CD4-positive, CD25-positive, alpha-beta regulatory T cell (primary cell): ENCODE results near the gene SURF2. TPM values are rescaled to one million over a fixed set of nuclear protein-coding genes. Genes with fewer than 3 reads are reported as not detected.

Experiments
- ATAC-seq, 2 donors: fragments of 150-1000 bp; cut with Tn5 transposase; one replicate each; pipeline ENCODE4 v1.10.0; 2021; ENCODE audit warnings: low read depth in 2 of 2, moderate number of reproducible peaks in 2 of 2, moderate library complexity in 1 of 2
- DNase-seq, 3 donors: peaks; one replicate each; pipeline versions ENCODE4 v3.0.0 to v3.0.0-alpha.2; 2012 to 2022; ENCODE audit warnings: mixed read lengths in 1 of 3
- H3K27ac ChIP-seq: one replicate; pipeline ENCODE4 v1.7.0; 2013; ENCODE audit warnings: mild to moderate bottlenecking, low read length; ENCODE audit not compliant: insufficient read depth, poor library complexity, severe bottlenecking
- H3K27me3 ChIP-seq: one replicate; pipeline ENCODE4 v1.7.0; 2013; ENCODE audit warnings: low read length; ENCODE audit not compliant: control insufficient read depth, insufficient read depth
- H3K36me3 ChIP-seq: one replicate; pipeline ENCODE4 v1.7.0; 2013; ENCODE audit warnings: mild to moderate bottlenecking, low read length, moderate library complexity; ENCODE audit not compliant: control insufficient read depth, insufficient read depth
- H3K4me1 ChIP-seq: 2 replicates; pipeline ENCODE4 v1.7.0; 2013; ENCODE audit warnings: mild to moderate bottlenecking, low read length; ENCODE audit not compliant: insufficient read depth, control insufficient read depth, poor library complexity, severe bottlenecking
- H3K4me3 ChIP-seq: one replicate; pipeline ENCODE4 v1.7.0; 2013; ENCODE audit warnings: low read depth, mild to moderate bottlenecking, low read length, moderate library complexity
- H3K9me3 ChIP-seq, 2 experiments: 1 replicate in 1 of 2; 2 replicates in 1 of 2; pipeline ENCODE4 v1.7.0; 2013; ENCODE audit warnings: low read length in 2 of 2, mild to moderate bottlenecking in 1 of 2, moderate library complexity in 1 of 2; ENCODE audit not compliant: control insufficient read depth in 2 of 2
- H3K27ac Mint-ChIP-seq, 3 donors: one replicate each; pipeline ENCODE4 v1.8.0; 2020 to 2022; ENCODE audit warnings: mild to moderate bottlenecking in 3 of 3, mixed read lengths in 3 of 3, moderate library complexity in 2 of 3
- H3K27me3 Mint-ChIP-seq: one replicate; pipeline ENCODE4 v1.8.0; 2022; ENCODE audit warnings: mild to moderate bottlenecking, mixed read lengths
- H3K36me3 Mint-ChIP-seq: one replicate; pipeline ENCODE4 v1.8.0; 2020; ENCODE audit warnings: mixed read lengths
- H3K4me1 Mint-ChIP-seq, 4 donors: one replicate each; pipeline ENCODE4 v1.8.0; 2020 to 2022; ENCODE audit warnings: mixed read lengths in 4 of 4, mild to moderate bottlenecking in 1 of 4
- H3K4me3 Mint-ChIP-seq, 4 donors: one replicate each; pipeline ENCODE4 v1.8.0; 2020 to 2022; ENCODE audit warnings: mild to moderate bottlenecking in 4 of 4, mixed read lengths in 4 of 4, moderate library complexity in 3 of 4
- H3K9me3 Mint-ChIP-seq, 7 donors: one replicate each; pipeline ENCODE4 v1.8.0; 2020 to 2022; ENCODE audit warnings: mixed read lengths in 7 of 7, mild to moderate bottlenecking in 3 of 7, moderate library complexity in 2 of 7
- polyA plus RNA-seq, 4 donors: library from polyadenylated mRNA; unstranded; fragments of 300-500 nt; fragmentation: Illumina TruSeq; gene quantifications; one replicate each; pipeline ENCODE4 v1.2.3, GENCODE V29; 2021
- total RNA-seq: library from RNA; stranded (reverse); gene quantifications from one replicate; pipeline ENCODE4 v1.2.3, GENCODE V29; 2022

Gene SURF2
- total and polyA plus RNA-seq, 5 donors from 2014 or later = 24.3 to 47.1 (median 34.6) TPM

- Mint-ChIP-seq H3K27me3 (no peaks in the 10 kb centered on the region), H3K36me3 (peaks cover 33% of the 10 kb centered on the region), H3K4me3 (peak overlapping the region in 3 of 4 donors; percentile 22 to 73 (median 73)), H3K4me1 (peaks cover 0 to 24% (median 21%) of the 10 kb centered on the region in 4 donors), H3K27ac (peak overlapping the region in 2 of 3 donors; percentile 32 to 68), H3K9me3 (no peaks in the 10 kb centered on the region)
- ATAC-seq (no peak), DNase-seq (no peak)
- no peak overlapping the region for H3K4me3 ChIP-seq
- H3K4me1 ChIP-seq = peaks cover 27% of the 10 kb centered on the region
- H3K27me3 ChIP-seq = no peaks in the 10 kb centered on the region
- peaks cover 56% of the 10 kb centered on the region for H3K36me3 ChIP-seq
- peak overlapping the region; percentile 33 for H3K27ac ChIP-seq
- H3K9me3 ChIP-seq = no peaks in the 10 kb centered on the region
These were observed 4.3 kb downstream of the SURF2 start for GRCh38 chr9:133360400-133361393.

GRCh38 chr9:133361507-133362092, 5.2 kb downstream of the SURF2 start:
- Mint-ChIP-seq H3K4me1 (peaks cover 0 to 28% (median 25%) of the 10 kb centered on the region in 4 donors), H3K27ac (peak overlapping the region in 1 of 3 donors; percentile 68), H3K9me3 (no peaks in the 10 kb centered on the region), H3K4me3 (peak overlapping the region in 1 of 4 donors; percentile 73), H3K27me3 (no peaks in the 10 kb centered on the region), H3K36me3 (peaks cover 39% of the 10 kb centered on the region)
- Histone ChIP-seq H3K36me3 (peaks cover 65% of the 10 kb centered on the region), H3K9me3 (no peaks in the 10 kb centered on the region), H3K4me3 (no peak overlapping the region), H3K27ac (no peak overlapping the region), H3K27me3 (no peaks in the 10 kb centered on the region), H3K4me1 (peaks cover 24% of the 10 kb centered on the region)
- DNase-seq (no peak), ATAC-seq (no peak)

- ATAC-seq (no peak), DNase-seq (no peak)
- Histone ChIP-seq H3K27ac (no peak overlapping the region), H3K36me3 (peaks cover 73% of the 10 kb centered on the region), H3K9me3 (no peaks in the 10 kb centered on the region), H3K27me3 (no peaks in the 10 kb centered on the region), H3K4me3 (no peak overlapping the region), H3K4me1 (peaks cover 23% of the 10 kb centered on the region)
- Mint-ChIP-seq H3K27me3 (no peaks in the 10 kb centered on the region), H3K4me1 (peaks cover 0 to 30% (median 25%) of the 10 kb centered on the region in 4 donors), H3K4me3 (peak overlapping the region in 1 of 4 donors; percentile 73), H3K27ac (no peak overlapping the region), H3K36me3 (peaks cover 39% of the 10 kb centered on the region), H3K9me3 (no peaks in the 10 kb centered on the region)
These were observed 6.2 kb downstream of the SURF2 start for GRCh38 chr9:133362359-133363044.

GRCh38 chr9:133366435-133366834, 10.1 kb downstream of the SURF2 start:
- Histone ChIP-seq H3K9me3 (no peaks in the 10 kb centered on the region), H3K27me3 (no peaks in the 10 kb centered on the region), H3K36me3 (peaks cover 54% of the 10 kb centered on the region), H3K27ac (no peak overlapping the region), H3K4me3 (no peak overlapping the region), H3K4me1 (peaks cover 48% of the 10 kb centered on the region)
- H3K36me3 Mint-ChIP-seq = peaks cover 37% of the 10 kb centered on the region
- no peak overlapping the region for H3K27ac Mint-ChIP-seq
- no peaks in the 10 kb centered on the region for H3K27me3 Mint-ChIP-seq
- H3K9me3 Mint-ChIP-seq = no peaks in the 10 kb centered on the region
- peaks cover 14 to 53% (median 41%) of the 10 kb centered on the region in 4 donors for H3K4me1 Mint-ChIP-seq
- no peak for ATAC-seq
- DNase-seq = no peak
- H3K4me3 Mint-ChIP-seq = peak overlapping the region in 1 of 4 donors; percentile 22

GRCh38 chr9:133367221-133367620, 10.9 kb downstream of the SURF2 start:
- H3K27ac ChIP-seq = no peak overlapping the region
- no peak for ATAC-seq
- Mint-ChIP-seq H3K27ac (peak overlapping the region in 1 of 3 donors; percentile 43), H3K27me3 (no peaks in the 10 kb centered on the region), H3K4me3 (peak overlapping the region in 1 of 4 donors; percentile 46), H3K36me3 (peaks cover 30% of the 10 kb centered on the region), H3K4me1 (peaks cover 14 to 61% (median 45%) of the 10 kb centered on the region in 4 donors), H3K9me3 (no peaks in the 10 kb centered on the region)
- H3K4me1 ChIP-seq = peaks cover 55% of the 10 kb centered on the region
- no peaks in the 10 kb centered on the region for H3K27me3 ChIP-seq
- no peak overlapping the region for H3K4me3 ChIP-seq
- DNase-seq = no peak
- H3K36me3 ChIP-seq = peaks cover 46% of the 10 kb centered on the region
- H3K9me3 ChIP-seq = no peaks in the 10 kb centered on the region

- H3K27me3 Mint-ChIP-seq = no peaks in the 10 kb centered on the region
- Histone ChIP-seq H3K27me3 (no peaks in the 10 kb centered on the region), H3K9me3 (no peaks in the 10 kb centered on the region), H3K27ac (peak overlapping the region; percentile 95), H3K4me1 (peaks cover 61% of the 10 kb centered on the region), H3K36me3 (peaks cover 44% of the 10 kb centered on the region), H3K4me3 (no peak overlapping the region)
- H3K4me3 Mint-ChIP-seq = no peak overlapping the region
- peaks cover 14 to 66% (median 49%) of the 10 kb centered on the region in 4 donors for H3K4me1 Mint-ChIP-seq
- peaks cover 27% of the 10 kb centered on the region for H3K36me3 Mint-ChIP-seq
- DNase-seq (no peak), ATAC-seq (no peak)
- no peak overlapping the region for H3K27ac Mint-ChIP-seq
- no peaks in the 10 kb centered on the region for H3K9me3 Mint-ChIP-seq
These were observed 11.4 kb downstream of the SURF2 start for GRCh38 chr9:133367778-133368177.

GRCh38 chr9:133368249-133368881, 12.0 kb downstream of the SURF2 start:
- Histone ChIP-seq H3K27me3 (no peaks in the 10 kb centered on the region), H3K9me3 (no peaks in the 10 kb centered on the region), H3K36me3 (peaks cover 41% of the 10 kb centered on the region), H3K27ac (peak overlapping the region; percentile 95), H3K4me3 (peak overlapping the region; percentile 81), H3K4me1 (peaks cover 66% of the 10 kb centered on the region)
- no peaks in the 10 kb centered on the region for H3K27me3 Mint-ChIP-seq
- ATAC-seq = no peak
- peaks cover 24% of the 10 kb centered on the region for H3K36me3 Mint-ChIP-seq
- peak in 1 of 3 donors; percentile 45 for DNase-seq
- no peaks in the 10 kb centered on the region for H3K9me3 Mint-ChIP-seq
- peak overlapping the region; percentile 77 to 89 (median 88) for H3K4me3 Mint-ChIP-seq
- peak overlapping the region; percentile 92 to 98 (median 96) for H3K27ac Mint-ChIP-seq
- H3K4me1 Mint-ChIP-seq = peaks cover 14 to 72% (median 50%) of the 10 kb centered on the region in 4 donors
